Ishikawa (cell line): ENCODE results near the gene FOXO6.

Experiments
- CEBPB ChIP-seq: IDR thresholded peaks from 2 replicates; pipeline ENCODE4 v1.6.1; 2012
- CREB1 ChIP-seq: IDR thresholded peaks from 2 replicates; pipeline ENCODE4 v1.6.1; 2012; ENCODE audit warnings: low read depth
- EGR1 ChIP-seq: IDR thresholded peaks from 2 replicates; pipeline ENCODE4 v1.6.1; 2012
- EP300 ChIP-seq: IDR thresholded peaks from 2 replicates; pipeline ENCODE4 v1.6.1; 2012; ENCODE audit warnings: borderline replicate concordance
- FOXM1 ChIP-seq: IDR thresholded peaks from 2 replicates; pipeline ENCODE4 v1.6.1; 2012; ENCODE audit warnings: low read depth, borderline replicate concordance
- NFIC ChIP-seq: IDR thresholded peaks from 2 replicates; pipeline ENCODE4 v1.6.1; 2012
- RAD21 ChIP-seq: IDR thresholded peaks from 2 replicates; pipeline ENCODE4 v1.6.1; 2012; ENCODE audit warnings: low read depth
- TAF1 ChIP-seq: IDR thresholded peaks from 2 replicates; pipeline ENCODE4 v1.6.1; 2012; ENCODE audit warnings: low read depth, mild to moderate bottlenecking
- TCF12 ChIP-seq: IDR thresholded peaks from 2 replicates; pipeline ENCODE4 v1.6.1; 2012; ENCODE audit warnings: low read depth
- TEAD4 ChIP-seq: IDR thresholded peaks from 2 replicates; pipeline ENCODE4 v1.6.1; 2012
- YY1 ChIP-seq: IDR thresholded peaks from 2 replicates; pipeline ENCODE4 v1.6.1; 2012; ENCODE audit warnings: low read depth
- ZBTB7A ChIP-seq: IDR thresholded peaks from 2 replicates; pipeline ENCODE4 v1.6.1; 2012; ENCODE audit warnings: low read depth
- TF ChIP-seq, protein P1 (sequence below): IDR thresholded peaks from 2 replicates; pipeline ENCODE4 v1.6.1; 2012
- TF ChIP-seq, protein P2 (sequence below): IDR thresholded peaks from 2 replicates; pipeline ENCODE4 v1.6.1; 2012
- TF ChIP-seq, protein P3 (sequence below): IDR thresholded peaks from 2 replicates; pipeline ENCODE4 v1.6.1; 2012; ENCODE audit warnings: low read depth, mild to moderate bottlenecking

The FOXO6 gene

DNA sequence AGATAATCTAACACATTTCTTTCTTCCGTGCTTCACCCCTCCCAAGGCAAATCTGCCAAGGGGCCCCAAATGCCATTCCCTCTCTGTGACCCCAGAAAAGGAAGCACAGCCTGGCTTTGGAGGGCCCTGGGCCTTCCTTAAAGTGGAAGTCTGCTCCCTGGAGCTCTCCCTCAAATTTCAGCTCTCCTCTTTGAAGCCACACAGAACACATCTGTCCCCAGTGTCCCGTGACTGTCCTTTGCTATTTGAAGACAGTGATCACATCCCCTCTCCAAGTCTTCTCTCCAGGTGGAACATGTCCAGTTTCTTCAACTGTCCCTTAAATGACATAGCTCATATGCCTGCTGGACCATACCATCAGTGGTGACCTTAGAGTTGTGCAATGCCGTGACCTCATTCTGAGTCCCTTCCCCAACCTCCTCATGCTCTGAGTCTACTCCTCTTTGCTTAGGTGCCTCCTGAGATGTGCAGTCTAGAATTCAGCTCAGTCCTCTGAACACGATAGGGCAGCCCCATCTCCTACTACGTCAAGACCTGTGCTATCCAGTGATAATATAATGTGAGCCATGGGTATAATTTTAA is 18.4 kb upstream of the FOXO6 start:
- TF ChIP-seq, protein P1, sequence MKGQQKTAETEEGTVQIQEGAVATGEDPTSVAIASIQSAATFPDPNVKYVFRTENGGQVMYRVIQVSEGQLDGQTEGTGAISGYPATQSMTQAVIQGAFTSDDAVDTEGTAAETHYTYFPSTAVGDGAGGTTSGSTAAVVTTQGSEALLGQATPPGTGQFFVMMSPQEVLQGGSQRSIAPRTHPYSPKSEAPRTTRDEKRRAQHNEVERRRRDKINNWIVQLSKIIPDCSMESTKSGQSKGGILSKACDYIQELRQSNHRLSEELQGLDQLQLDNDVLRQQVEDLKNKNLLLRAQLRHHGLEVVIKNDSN, result no peak
- TF ChIP-seq YY1, result no peak
- TF ChIP-seq CREB1, result no peak
- no peak for TF ChIP-seq EGR1
- no peak for TF ChIP-seq EP300
- TF ChIP-seq FOXM1, result no peak
- TF ChIP-seq NFIC, result no peak

DNA sequence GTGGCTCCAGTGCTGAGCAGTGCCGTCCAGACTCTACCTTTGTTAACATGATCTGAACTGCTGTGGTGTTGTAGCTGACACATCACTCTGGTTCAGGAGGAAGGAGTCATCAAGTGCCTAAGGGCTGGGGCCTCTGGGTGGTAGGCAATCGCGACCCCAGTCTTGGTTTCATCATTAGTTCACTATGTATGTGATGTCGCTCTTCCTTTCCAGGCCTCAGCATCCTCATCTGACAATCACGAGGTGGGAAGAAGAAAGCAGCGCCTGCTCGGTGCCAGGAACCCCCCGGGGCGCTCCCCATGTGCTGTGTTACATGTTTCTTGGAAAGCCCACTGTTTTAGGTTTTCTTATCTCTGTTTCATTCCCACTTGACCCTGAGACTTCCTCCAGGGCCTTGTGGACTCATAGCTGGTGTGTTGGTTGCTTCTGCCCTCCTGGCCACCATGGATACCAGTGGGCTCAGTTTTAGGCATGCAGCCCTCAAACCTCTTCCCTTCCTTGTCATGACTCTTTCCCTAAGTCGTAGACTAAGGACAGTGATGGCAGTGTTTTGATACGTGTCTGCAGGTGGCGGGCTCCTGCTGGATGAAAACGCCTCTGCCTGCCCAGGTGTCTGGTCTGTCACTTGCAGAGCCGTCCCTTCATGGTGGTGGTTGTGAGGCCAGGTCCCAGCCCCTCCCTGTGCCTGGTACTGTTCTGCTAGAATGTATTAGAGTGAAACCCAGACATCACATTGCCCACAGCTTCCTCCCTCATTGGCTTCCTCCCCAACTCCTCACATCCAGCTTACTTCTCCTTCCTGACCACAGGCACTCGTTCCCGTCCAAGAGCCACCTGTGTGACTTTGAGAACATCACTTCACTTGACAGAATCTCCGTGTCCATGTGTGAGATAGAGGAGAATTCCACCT is 17.2 kb upstream of the FOXO6 start:
- TF ChIP-seq TAF1 (no peak), ZBTB7A (no peak), NFIC (no peak), CREB1 (no peak), TEAD4 (no peak), FOXM1 (no peak), YY1 (no peak), RAD21 (no peak), EGR1 (no peak)
- TF ChIP-seq, protein P1, result no peak

DNA sequence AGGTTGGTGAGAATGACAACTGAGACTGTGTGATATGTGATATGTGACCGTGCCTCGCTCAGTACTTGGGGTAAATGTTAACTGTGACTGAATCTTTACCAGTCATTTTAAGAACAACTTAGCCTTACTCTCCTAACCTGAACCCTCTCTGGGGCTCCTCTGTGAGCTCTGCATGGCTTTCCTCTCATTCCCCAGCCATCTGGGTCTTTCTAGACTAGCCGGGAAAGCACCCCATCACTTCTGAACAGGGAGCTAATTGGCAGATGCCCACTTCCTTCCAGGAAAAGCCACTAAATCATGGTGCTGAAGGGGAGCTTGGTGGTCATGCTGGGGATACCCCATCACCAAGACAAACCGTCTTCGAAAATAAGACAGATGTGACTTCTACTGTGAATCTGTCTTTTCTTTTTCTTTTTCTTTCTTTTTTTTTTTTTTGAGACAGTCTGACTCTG is 16.5 kb upstream of the FOXO6 start:
- no peak for TF ChIP-seq EGR1
- TF ChIP-seq, protein P2, sequence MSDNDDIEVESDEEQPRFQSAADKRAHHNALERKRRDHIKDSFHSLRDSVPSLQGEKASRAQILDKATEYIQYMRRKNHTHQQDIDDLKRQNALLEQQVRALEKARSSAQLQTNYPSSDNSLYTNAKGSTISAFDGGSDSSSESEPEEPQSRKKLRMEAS, result no peak
- TF ChIP-seq FOXM1, result no peak
- no peak for TF ChIP-seq ZBTB7A
- no peak for TF ChIP-seq TAF1
- no peak for TF ChIP-seq EP300
- no peak for TF ChIP-seq TEAD4
- TF ChIP-seq YY1, result no peak
- TF ChIP-seq CREB1, result no peak
- TF ChIP-seq, protein P1, result no peak
- TF ChIP-seq TCF12, result no peak
- TF ChIP-seq, protein P3, sequence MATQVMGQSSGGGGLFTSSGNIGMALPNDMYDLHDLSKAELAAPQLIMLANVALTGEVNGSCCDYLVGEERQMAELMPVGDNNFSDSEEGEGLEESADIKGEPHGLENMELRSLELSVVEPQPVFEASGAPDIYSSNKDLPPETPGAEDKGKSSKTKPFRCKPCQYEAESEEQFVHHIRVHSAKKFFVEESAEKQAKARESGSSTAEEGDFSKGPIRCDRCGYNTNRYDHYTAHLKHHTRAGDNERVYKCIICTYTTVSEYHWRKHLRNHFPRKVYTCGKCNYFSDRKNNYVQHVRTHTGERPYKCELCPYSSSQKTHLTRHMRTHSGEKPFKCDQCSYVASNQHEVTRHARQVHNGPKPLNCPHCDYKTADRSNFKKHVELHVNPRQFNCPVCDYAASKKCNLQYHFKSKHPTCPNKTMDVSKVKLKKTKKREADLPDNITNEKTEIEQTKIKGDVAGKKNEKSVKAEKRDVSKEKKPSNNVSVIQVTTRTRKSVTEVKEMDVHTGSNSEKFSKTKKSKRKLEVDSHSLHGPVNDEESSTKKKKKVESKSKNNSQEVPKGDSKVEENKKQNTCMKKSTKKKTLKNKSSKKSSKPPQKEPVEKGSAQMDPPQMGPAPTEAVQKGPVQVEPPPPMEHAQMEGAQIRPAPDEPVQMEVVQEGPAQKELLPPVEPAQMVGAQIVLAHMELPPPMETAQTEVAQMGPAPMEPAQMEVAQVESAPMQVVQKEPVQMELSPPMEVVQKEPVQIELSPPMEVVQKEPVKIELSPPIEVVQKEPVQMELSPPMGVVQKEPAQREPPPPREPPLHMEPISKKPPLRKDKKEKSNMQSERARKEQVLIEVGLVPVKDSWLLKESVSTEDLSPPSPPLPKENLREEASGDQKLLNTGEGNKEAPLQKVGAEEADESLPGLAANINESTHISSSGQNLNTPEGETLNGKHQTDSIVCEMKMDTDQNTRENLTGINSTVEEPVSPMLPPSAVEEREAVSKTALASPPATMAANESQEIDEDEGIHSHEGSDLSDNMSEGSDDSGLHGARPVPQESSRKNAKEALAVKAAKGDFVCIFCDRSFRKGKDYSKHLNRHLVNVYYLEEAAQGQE, result no peak
- no peak for TF ChIP-seq NFIC
- TF ChIP-seq CEBPB, result no peak
- no peak for TF ChIP-seq RAD21

DNA sequence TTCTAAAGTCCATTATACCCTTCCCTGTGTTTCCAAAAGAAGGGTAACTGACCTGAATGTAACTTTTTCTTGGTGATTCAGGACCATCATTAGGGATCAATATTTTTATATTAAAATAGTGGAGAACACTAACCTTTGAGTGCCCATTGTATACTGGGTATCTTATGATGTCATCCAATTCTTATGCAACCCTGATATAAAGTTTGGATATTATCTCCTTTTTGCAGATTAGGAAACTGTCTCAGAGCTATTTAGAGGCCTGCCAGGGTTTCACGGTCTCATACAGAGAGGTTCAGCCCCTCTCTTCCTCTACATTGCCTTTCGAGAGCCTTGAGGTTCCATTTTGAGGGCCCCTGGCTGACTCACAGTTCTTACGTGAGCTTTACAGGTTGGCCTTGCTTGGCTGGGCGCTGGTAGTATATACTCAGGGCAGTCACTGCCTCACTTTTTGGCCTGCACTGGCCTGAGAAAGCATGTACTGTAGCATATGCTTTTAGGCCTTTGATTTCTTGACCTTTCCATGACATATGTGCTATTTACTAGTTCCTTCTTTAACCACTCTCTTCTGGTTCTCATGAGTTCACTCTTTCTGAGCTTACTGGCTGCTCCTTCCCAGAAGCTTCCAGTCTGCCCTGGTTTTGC is 15.7 kb upstream of the FOXO6 start:
- TF ChIP-seq FOXM1 (no peak), EGR1 (no peak), TAF1 (no peak), TCF12 (no peak), NFIC (no peak), RAD21 (no peak), TEAD4 (no peak), CREB1 (no peak), CEBPB (no peak), ZBTB7A (no peak), EP300 (no peak), YY1 (no peak)
- TF ChIP-seq, protein P1, result no peak
- TF ChIP-seq, protein P2, result no peak
- TF ChIP-seq, protein P3, result no peak
